Liver (tissue), 9 donors: Measurements from ENCODE around the gene SELENOF. TPM values are rescaled to one million over a fixed set of nuclear protein-coding genes. Genes with fewer than 3 reads are reported as not detected.

Experiments used
- DNase-seq: peaks from one replicate; pipeline ENCODE4 v3.0.0-alpha.2; 2017; ENCODE audit warnings: low spot score
- H3K27ac ChIP-seq, 2 donors: one replicate each; pipeline ENCODE4 v1.7.0; 2013; ENCODE audit warnings: inconsistent platforms in 2 of 2, low read length in 2 of 2, control low read depth in 1 of 2, low read depth in 1 of 2, mild to moderate bottlenecking in 1 of 2
- H3K27me3 ChIP-seq, 4 donors: one replicate each; pipeline versions ENCODE4 v1.6.1 to v1.7.0; 2013; ENCODE audit warnings: low read length in 3 of 4, inconsistent platforms in 1 of 4, mild to moderate bottlenecking in 1 of 4, moderate library complexity in 1 of 4; ENCODE audit not compliant: control insufficient read depth in 4 of 4, insufficient read depth in 4 of 4
- H3K36me3 ChIP-seq, 4 donors: one replicate each; pipeline versions ENCODE4 v1.6.1 to v1.7.0; 2013; ENCODE audit warnings: low read length in 3 of 4, mild to moderate bottlenecking in 3 of 4, low read depth in 1 of 4, moderate library complexity in 1 of 4; ENCODE audit not compliant: control insufficient read depth in 4 of 4, insufficient read depth in 3 of 4
- H3K4me1 ChIP-seq, 4 donors: one replicate each; pipeline versions ENCODE4 v1.6.1 to v1.7.0; 2013; ENCODE audit warnings: low read length in 3 of 4, mild to moderate bottlenecking in 3 of 4, moderate library complexity in 1 of 4; ENCODE audit not compliant: control insufficient read depth in 4 of 4, insufficient read depth in 4 of 4
- H3K4me3 ChIP-seq, 3 donors: one replicate each; pipeline versions ENCODE4 v1.6.1 to v1.7.0; 2013; ENCODE audit warnings: low read length in 3 of 3, control low read depth in 1 of 3, low read depth in 1 of 3, mild to moderate bottlenecking in 1 of 3
- H3K9ac ChIP-seq, 2 donors: one replicate each; pipeline ENCODE4 v1.7.0; 2013; ENCODE audit warnings: low read length in 2 of 2, mild to moderate bottlenecking in 2 of 2, moderate library complexity in 2 of 2, control low read depth in 1 of 2, low read depth in 1 of 2
- H3K9me3 ChIP-seq, 4 donors: one replicate each; pipeline versions ENCODE4 v1.6.1 to v1.7.0; 2013; ENCODE audit warnings: low read length in 3 of 4; ENCODE audit not compliant: control insufficient read depth in 4 of 4
- EGR1 ChIP-seq, 2 donors: IDR thresholded peaks; 2 replicates each; pipeline ENCODE4 v1.6.1; 2016 to 2018; ENCODE audit warnings: antibody characterized with exemption in 2 of 2, low read depth in 2 of 2
- FOXA2 ChIP-seq: IDR thresholded peaks from 2 replicates; pipeline ENCODE4 v1.6.1; 2016; ENCODE audit warnings: antibody characterized with exemption
- GABPA ChIP-seq, 2 donors: IDR thresholded peaks in 1 of 2; conservative IDR thresholded peaks in 1 of 2; 2 replicates each; pipeline ENCODE4 v1.6.1; 2016; ENCODE audit warnings: antibody characterized with exemption in 2 of 2, mild to moderate bottlenecking in 1 of 2, moderate library complexity in 1 of 2
- HNF4G ChIP-seq: IDR thresholded peaks from 2 replicates; pipeline ENCODE4 v1.6.1; 2016; ENCODE audit warnings: antibody characterized with exemption
- JUND ChIP-seq, 2 donors: IDR thresholded peaks; 2 replicates each; pipeline ENCODE4 v1.6.1; 2016; ENCODE audit warnings: antibody characterized with exemption in 2 of 2
- NR2F2 ChIP-seq: IDR thresholded peaks from 2 replicates; pipeline ENCODE4 v1.6.1; 2016; ENCODE audit warnings: antibody characterized with exemption
- RAD21 ChIP-seq, 2 donors: IDR thresholded peaks; 2 replicates each; pipeline ENCODE4 v1.6.1; 2016; ENCODE audit warnings: antibody characterized with exemption in 2 of 2, mild to moderate bottlenecking in 2 of 2
- REST ChIP-seq: IDR thresholded peaks from 2 replicates; pipeline ENCODE4 v1.6.1; 2016; ENCODE audit warnings: antibody characterized with exemption, mild to moderate bottlenecking
- RXRA ChIP-seq, 2 donors: IDR thresholded peaks; 2 replicates each; pipeline ENCODE4 v1.6.1; 2017 to 2018; ENCODE audit warnings: antibody characterized with exemption in 2 of 2, mild to moderate bottlenecking in 1 of 2
- SP1 ChIP-seq: IDR thresholded peaks from 2 replicates; pipeline ENCODE4 v1.6.1; 2018; ENCODE audit warnings: antibody characterized with exemption, mild to moderate bottlenecking
- TAF1 ChIP-seq: conservative IDR thresholded peaks from 2 replicates; pipeline ENCODE4 v1.6.1; 2016; ENCODE audit warnings: antibody characterized with exemption, mild to moderate bottlenecking
- YY1 ChIP-seq: IDR thresholded peaks from 2 replicates; pipeline ENCODE4 v1.6.1; 2016; ENCODE audit warnings: antibody characterized with exemption, mild to moderate bottlenecking
- WGBS: extraction: QIAGEN DNeasy Blood & Tissue Kit; methylation state at CpG from one replicate; pipeline ENCODE4 v1.1.7; 2013; 5-methylcytosine and 5-hydroxymethylcytosine counted together
- polyA plus RNA-seq, 2 donors: library from polyadenylated mRNA; stranded (reverse) in 1 of 2; unstranded in 1 of 2; fragments of 200-250 nt in 1 of 2; fragments of >200 nt in 1 of 2; fragmentation: Nextera tagmentation in 1 of 2; extraction: Ambion mirVana in 1 of 2; gene quantifications; one replicate each; pipeline versions ENCODE4 v1.2.1 to v1.2.3, GENCODE V29; 2013 to 2015
- total RNA-seq, 2 donors: library from RNA; depleted of rRNA; stranded (reverse); fragments of >200 nt; gene quantifications; one replicate each; pipeline ENCODE4 v1.2.3, GENCODE V29; 2014
- TF ChIP-seq, protein P1 (sequence below): IDR thresholded peaks from 2 replicates; pipeline ENCODE4 v1.6.1; 2016; ENCODE audit warnings: antibody characterized with exemption
- TF ChIP-seq, protein P2 (sequence below): IDR thresholded peaks from 2 replicates; pipeline ENCODE4 v1.6.1; 2016; ENCODE audit warnings: antibody characterized with exemption
- donor health status: healthy.
- donor health status: healthy.
- donor health status: healthy.
- donor health status: healthy.
- donor health status: healthy.

The SELENOF gene
- total and polyA plus RNA-seq, 4 donors, result 80.4 to 143 (median 99.7) TPM

DNA sequence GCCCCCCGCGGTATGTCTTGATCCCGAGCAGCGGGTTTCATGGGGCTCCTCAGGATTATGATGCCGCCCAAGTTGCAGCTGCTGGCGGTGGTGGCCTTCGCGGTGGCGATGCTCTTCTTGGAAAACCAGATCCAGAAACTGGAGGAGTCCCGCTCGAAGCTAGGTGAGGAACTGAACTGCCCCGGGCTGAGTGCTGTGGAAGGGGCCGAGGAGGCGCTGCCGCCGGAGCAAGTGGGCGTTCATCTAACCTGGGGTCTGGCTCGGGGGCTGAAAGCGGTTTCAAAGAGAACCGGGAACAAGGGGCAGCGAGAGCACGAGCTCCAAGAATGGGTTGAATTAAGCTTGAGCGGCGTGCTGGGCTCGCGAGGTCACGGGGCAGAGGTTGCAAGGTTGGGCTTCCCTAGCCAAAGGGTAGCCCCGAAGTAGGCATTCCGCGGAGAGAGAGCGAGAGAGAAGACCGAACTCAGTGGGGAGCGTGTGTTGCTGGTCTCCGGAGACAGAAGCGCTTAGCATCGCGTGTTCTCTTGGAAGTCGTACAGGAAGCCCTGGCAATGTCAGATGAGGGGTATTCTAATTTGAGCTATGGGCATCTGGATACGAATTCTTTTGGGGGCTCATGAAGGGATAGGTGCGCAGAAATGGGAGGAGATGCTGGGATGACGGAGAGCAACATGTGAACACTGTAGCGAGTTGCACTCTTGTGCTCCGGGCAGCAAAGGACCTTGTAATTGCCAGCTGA, 1.2 kb upstream of the SELENOF start:
- WGBS, result under 1% methylated on average over 43 of the region's 43 CpGs
- H3K27ac ChIP-seq, result peak overlapping the region; percentile 69 to 75
- peaks cover 0 to under 1% (median under 1%) of the 10 kb centered on the region in 4 donors for H3K36me3 ChIP-seq
- peak overlapping the region; percentile 82 to 90 (median 88) for H3K4me3 ChIP-seq
- peak; percentile 62 for DNase-seq
- peaks cover 3 to 25% (median 13%) of the 10 kb centered on the region in 4 donors for H3K4me1 ChIP-seq
- peak; percentile 5 for TF ChIP-seq REST
- peak; percentile 24 to 42 for TF ChIP-seq RXRA (IDR thresholded peaks at IDR 0.05)
- no peak for TF ChIP-seq EGR1 (IDR thresholded peaks at IDR 0.05; ENCODE audit: low read depth in 2 of 2)
- TF ChIP-seq GABPA (IDR thresholded peaks at IDR 0.05 in 1 of 2, conservative IDR thresholded peaks at IDR 0.05 in 1 of 2), result no peak
- no peak for TF ChIP-seq JUND (IDR thresholded peaks at IDR 0.05)
- TF ChIP-seq, protein P1, sequence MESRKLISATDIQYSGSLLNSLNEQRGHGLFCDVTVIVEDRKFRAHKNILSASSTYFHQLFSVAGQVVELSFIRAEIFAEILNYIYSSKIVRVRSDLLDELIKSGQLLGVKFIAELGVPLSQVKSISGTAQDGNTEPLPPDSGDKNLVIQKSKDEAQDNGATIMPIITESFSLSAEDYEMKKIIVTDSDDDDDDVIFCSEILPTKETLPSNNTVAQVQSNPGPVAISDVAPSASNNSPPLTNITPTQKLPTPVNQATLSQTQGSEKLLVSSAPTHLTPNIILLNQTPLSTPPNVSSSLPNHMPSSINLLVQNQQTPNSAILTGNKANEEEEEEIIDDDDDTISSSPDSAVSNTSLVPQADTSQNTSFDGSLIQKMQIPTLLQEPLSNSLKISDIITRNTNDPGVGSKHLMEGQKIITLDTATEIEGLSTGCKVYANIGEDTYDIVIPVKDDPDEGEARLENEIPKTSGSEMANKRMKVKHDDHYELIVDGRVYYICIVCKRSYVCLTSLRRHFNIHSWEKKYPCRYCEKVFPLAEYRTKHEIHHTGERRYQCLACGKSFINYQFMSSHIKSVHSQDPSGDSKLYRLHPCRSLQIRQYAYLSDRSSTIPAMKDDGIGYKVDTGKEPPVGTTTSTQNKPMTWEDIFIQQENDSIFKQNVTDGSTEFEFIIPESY, result no peak
- no peak for TF ChIP-seq SP1
- TF ChIP-seq TAF1, result peak; percentile 58
- TF ChIP-seq RAD21 (IDR thresholded peaks at IDR 0.05), result no peak
- peak; percentile 23 for TF ChIP-seq YY1
- TF ChIP-seq FOXA2, result no peak
- TF ChIP-seq NR2F2, result peak; percentile 46
- H3K27me3 ChIP-seq, result no peaks in the 10 kb centered on the region
- H3K9ac ChIP-seq, result peak overlapping the region; percentile 24 to 91
- H3K9me3 ChIP-seq, result no peaks in the 10 kb centered on the region

DNA sequence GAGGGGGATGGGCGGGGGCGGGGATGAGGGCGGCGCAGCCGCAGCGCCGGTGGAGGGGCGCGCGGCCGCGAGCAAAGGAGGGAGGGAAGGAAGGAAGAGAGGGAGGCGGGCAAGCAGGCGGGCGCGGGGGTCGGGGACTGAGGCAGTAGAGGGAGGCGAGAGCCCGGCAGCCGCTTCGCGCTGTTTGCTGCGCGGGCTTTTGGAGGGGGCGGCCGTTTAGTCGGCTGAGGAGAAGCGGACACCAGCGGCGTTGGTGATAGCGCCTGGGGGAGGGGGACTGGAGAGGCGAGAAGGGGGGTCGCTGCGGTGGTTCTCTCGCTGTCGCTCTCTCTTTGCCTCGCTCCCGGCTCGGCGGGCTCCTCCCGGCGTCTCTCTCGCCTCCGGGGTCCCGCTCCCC, 673 bp upstream of the SELENOF start, which contains the start of gene HS2ST1:
Gene HS2ST1, plus strand, starts transcription at position 35 of the 397 bp plus-strand sequence.
- H3K9ac ChIP-seq, result peak within 1 kb of the TSS; percentile 84 to 91
- no peak for DNase-seq
- H3K9me3 ChIP-seq, result no peaks in the 10 kb centered on the region
- H3K27me3 ChIP-seq, result no peaks in the 10 kb centered on the region
- TF ChIP-seq FOXA2 (no peak), TAF1 (no peak), EGR1 (IDR thresholded peaks at IDR 0.05; ENCODE audit: low read depth in 2 of 2) (no peak), HNF4G (no peak), RXRA (IDR thresholded peaks at IDR 0.05) (no peak), JUND (IDR thresholded peaks at IDR 0.05) (no peak), GABPA (IDR thresholded peaks at IDR 0.05 in 1 of 2, conservative IDR thresholded peaks at IDR 0.05 in 1 of 2) (no peak)
- TF ChIP-seq, protein P1, result no peak
- TF ChIP-seq, protein P2, sequence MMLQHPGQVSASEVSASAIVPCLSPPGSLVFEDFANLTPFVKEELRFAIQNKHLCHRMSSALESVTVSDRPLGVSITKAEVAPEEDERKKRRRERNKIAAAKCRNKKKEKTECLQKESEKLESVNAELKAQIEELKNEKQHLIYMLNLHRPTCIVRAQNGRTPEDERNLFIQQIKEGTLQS, result no peak
- H3K4me1 ChIP-seq, result peaks cover 3 to 25% (median 13%) of the 10 kb centered on the region in 4 donors
- H3K4me3 ChIP-seq, result peak within 1 kb of the TSS; percentile 90 to 99 (median 99)
- H3K36me3 ChIP-seq, result peaks cover 0 to 3% (median under 1%) of the 10 kb centered on the region in 4 donors
- H3K27ac ChIP-seq, result peak within 1 kb of the TSS; percentile 89 to 91
- WGBS, result under 1% methylated on average over 45 of the region's 45 CpGs
